Measurements from ENCODE around the gene NAT16.

GRCh38 chr7:101125989-101126650, 54.0 kb downstream of the NAT16 start:
- TF ChIP-seq CTCF (IDR thresholded peaks at IDR 0.05) (no peak), ZFX (IDR thresholded peaks at IDR 0.05; ENCODE audit: borderline replicate concordance) (no peak)

Data from 22Rv1 (cell line).